IMR-90 (cell line): Measurements from ENCODE around the gene SYNE1. TPM values are rescaled to one million over a fixed set of nuclear protein-coding genes. Genes with fewer than 3 reads are reported as not detected.
A peak's percentile ranks its signal among the peaks of the same experiment; 100 is the strongest.

Source experiments
- ATAC-seq: fragments of 200-7000 bp; cut with Tn5 transposase; 2 replicates; pipeline ENCODE4 v1.9.1; 2020; ENCODE audit warnings: low read depth, mild to moderate bottlenecking, moderate library complexity
- BruUV-seq: library from RNA; stranded (reverse); fragments of 400-500 nt; replicated peaks from 2 replicates; lab custom pipeline; 2021; lab: Mats Ljungman, UMichigan
- CTCF ChIA-PET: fragments of 300-600 bp; formaldehyde crosslinking; extraction: SDS; loops from one replicate; lab custom pipeline; 2021; ENCODE audit warnings: antibody characterized with exemption; lab: Yijun Ruan, JAX
- POLR2A ChIA-PET: fragments of 300-600 bp; sonication (Branson Sonifier 250); formaldehyde crosslinking; loops from one replicate; lab custom pipeline; 2022; ENCODE audit warnings: antibody characterized with exemption; ENCODE audit not compliant: unreplicated experiment; lab: Charles Lee
- DNase-seq: peaks from one replicate; pipeline ENCODE4 v3.0.0; 2013
- H2AFZ ChIP-seq: replicated peaks from 2 replicates; pipeline ENCODE3; 2013; ENCODE audit warnings: low read length, mild to moderate bottlenecking; ENCODE audit not compliant: poor library complexity
- H2AK5ac ChIP-seq: 2 replicates; pipeline ENCODE4 v1.6.1; 2013; ENCODE audit warnings: low read depth, low read length, inconsistent platforms
- H2AK9ac ChIP-seq: replicated peaks from 2 replicates; pipeline ENCODE3; 2013; ENCODE audit warnings: mild to moderate bottlenecking, low read depth, low read length, moderate library complexity; ENCODE audit not compliant: poor library complexity
- H2BK120ac ChIP-seq: 2 replicates; pipeline ENCODE4 v1.6.1; 2013; ENCODE audit warnings: low read depth, low read length, inconsistent platforms
- H2BK15ac ChIP-seq: 3 replicates; pipeline ENCODE4 v1.6.1; 2013; ENCODE audit warnings: low read depth, low read length, inconsistent platforms
- H2BK20ac ChIP-seq: 2 replicates; pipeline ENCODE4 v1.6.1; 2013; ENCODE audit warnings: low read depth, mild to moderate bottlenecking, inconsistent platforms, low read length, moderate library complexity
- H2BK5ac ChIP-seq: 2 replicates; pipeline ENCODE4 v1.6.1; 2013; ENCODE audit warnings: mild to moderate bottlenecking, low read depth, low read length, inconsistent platforms; ENCODE audit not compliant: poor library complexity, severe bottlenecking
- H3K14ac ChIP-seq: replicated peaks from 2 replicates; pipeline ENCODE4 v1.6.1; 2013; ENCODE audit warnings: low read depth, low read length, inconsistent platforms
- H3K18ac ChIP-seq: 2 replicates; pipeline ENCODE4 v1.6.1; 2013; ENCODE audit warnings: low read depth, low read length, control low read depth
- H3K23ac ChIP-seq: 2 replicates; pipeline ENCODE4 v1.6.1; 2013; ENCODE audit warnings: low read depth, low read length, inconsistent platforms
- H3K27ac ChIP-seq: 2 replicates; pipeline ENCODE4 v1.5.1; 2013; ENCODE audit warnings: mild to moderate bottlenecking, control low read depth, low read length; ENCODE audit not compliant: insufficient read depth
- H3K27me3 ChIP-seq: 2 replicates; pipeline ENCODE4 v1.6.1; 2013; ENCODE audit warnings: low read length; ENCODE audit not compliant: control insufficient read depth, insufficient read depth
- H3K36me3 ChIP-seq: 2 replicates; pipeline ENCODE4 v1.6.1; 2013; ENCODE audit warnings: low read length, mixed read lengths; ENCODE audit not compliant: control insufficient read depth, insufficient read depth
- H3K4ac ChIP-seq: 2 replicates; pipeline ENCODE4 v1.6.1; 2013; ENCODE audit warnings: low read depth, low read length, inconsistent platforms
- H3K4me1 ChIP-seq: 2 replicates; pipeline ENCODE4 v1.6.1; 2013; ENCODE audit warnings: low read length, mixed read lengths; ENCODE audit not compliant: control insufficient read depth, insufficient read depth
- H3K4me2 ChIP-seq: 2 replicates; pipeline ENCODE4 v1.6.1; 2013; ENCODE audit warnings: low read depth, mild to moderate bottlenecking, control low read depth, low read length, moderate library complexity
- H3K4me3 ChIP-seq: 2 replicates; pipeline ENCODE4 v1.5.1; 2013; ENCODE audit warnings: low read depth, mild to moderate bottlenecking, control low read depth, low read length, moderate library complexity; ENCODE audit not compliant: insufficient read depth
- H3K56ac ChIP-seq: 2 replicates; pipeline ENCODE4 v1.6.1; 2013; ENCODE audit warnings: low read length, inconsistent platforms; ENCODE audit not compliant: insufficient read depth; ENCODE audit errors: extremely low read depth
- H3K79me1 ChIP-seq, 2 experiments: 2 replicates each; pipeline ENCODE4 v1.6.1; 2013; ENCODE audit warnings: low read length in 2 of 2, inconsistent platforms in 1 of 2, low read depth in 1 of 2
- H3K9ac ChIP-seq: 2 replicates; pipeline ENCODE4 v1.6.1; 2013; ENCODE audit warnings: low read depth, low read length, control low read depth
- H3K9me1 ChIP-seq: 2 replicates; pipeline ENCODE4 v1.6.1; 2013; ENCODE audit warnings: low read length, inconsistent platforms; ENCODE audit not compliant: insufficient read depth
- H3K9me3 ChIP-seq: 2 replicates; pipeline ENCODE4 v1.6.1; 2013; ENCODE audit warnings: low read length; ENCODE audit not compliant: control insufficient read depth, insufficient read depth
- H4K20me1 ChIP-seq: 2 replicates; pipeline ENCODE4 v1.6.1; 2013; ENCODE audit warnings: low read length, inconsistent platforms; ENCODE audit not compliant: insufficient read depth
- H4K5ac ChIP-seq: 2 replicates; pipeline ENCODE4 v1.6.1; 2013; ENCODE audit warnings: mild to moderate bottlenecking, low read depth, low read length, control low read depth
- H4K8ac ChIP-seq, 2 experiments: 2 replicates each; pipeline ENCODE4 v1.6.1; 2013; ENCODE audit warnings: low read depth in 2 of 2, low read length in 2 of 2, control low read depth in 1 of 2, inconsistent platforms in 1 of 2
- H4K91ac ChIP-seq: 2 replicates; pipeline ENCODE4 v1.6.1; 2013; ENCODE audit warnings: low read depth, low read length, inconsistent platforms; ENCODE audit not compliant: insufficient read depth
- BHLHE40 ChIP-seq: fragments of 150-350 bp; IDR thresholded peaks from 2 replicates; pipeline ENCODE4 v1.6.1; 2016; ENCODE audit warnings: mild to moderate bottlenecking, low read depth, low read length
- CHD1 ChIP-seq: IDR thresholded peaks from 2 replicates; pipeline ENCODE4 v1.6.1; 2012; ENCODE audit warnings: low read depth, low read length, improper control_type of control experiment
- FOS ChIP-seq: fragments of 150-350 bp; IDR thresholded peaks from 2 replicates; pipeline ENCODE4 v1.6.1; 2016; ENCODE audit warnings: low read depth, low read length
- MAFK ChIP-seq: IDR thresholded peaks from 2 replicates; pipeline ENCODE4 v1.6.1; 2012; ENCODE audit warnings: low read depth, low read length, improper control_type of control experiment
- MAZ ChIP-seq: IDR thresholded peaks from 2 replicates; pipeline ENCODE4 v1.6.1; 2012; ENCODE audit warnings: low read depth, mild to moderate bottlenecking, low read length, improper control_type of control experiment, moderate library complexity, borderline replicate concordance
- MXI1 ChIP-seq: IDR thresholded peaks from 2 replicates; pipeline ENCODE4 v1.6.1; 2012; ENCODE audit warnings: low read depth, mild to moderate bottlenecking, low read length, moderate library complexity, borderline replicate concordance
- NFE2L2 ChIP-seq: fragments of 150-350 bp; IDR thresholded peaks from 2 replicates; pipeline ENCODE4 v1.6.1; 2016; ENCODE audit warnings: low read depth, mild to moderate bottlenecking, low read length
- POLR2A ChIP-seq: IDR thresholded peaks from 2 replicates; pipeline ENCODE4 v1.6.1; 2012; ENCODE audit warnings: mild to moderate bottlenecking, low read depth, low read length
- RAD21 ChIP-seq: IDR thresholded peaks from 2 replicates; pipeline ENCODE4 v1.6.1; 2012; ENCODE audit warnings: low read length, improper control_type of control experiment
- RFX5 ChIP-seq: IDR thresholded peaks from 2 replicates; pipeline ENCODE4 v1.8.0; 2012; ENCODE audit warnings: low read depth, mild to moderate bottlenecking, low read length, moderate library complexity
- SMC3 ChIP-seq: fragments of 150-350 bp; IDR thresholded peaks from 2 replicates; pipeline ENCODE4 v1.6.1; 2016; ENCODE audit warnings: low read depth, mild to moderate bottlenecking, antibody characterized with exemption, low read length, moderate library complexity
- USF2 ChIP-seq: fragments of 150-350 bp; IDR thresholded peaks from 2 replicates; pipeline ENCODE4 v1.6.1; 2017; ENCODE audit warnings: mild to moderate bottlenecking, antibody characterized with exemption, low read length, low read depth
- WGBS, 2 experiments: methylation state at CpG; one replicate each; pipeline versions ENCODE4 v1.1.5 to v1.1.7; 2013; ENCODE audit warnings: missing lambda C conversion rate in 2 of 2; ENCODE audit not compliant: insufficient read length in 1 of 2; ENCODE audit errors: extremely low coverage in 2 of 2; 5-methylcytosine and 5-hydroxymethylcytosine counted together
- dilution Hi-C: fragments of 300-500 bp; cut with HindIII; formaldehyde crosslinking; loops from one replicate; pipeline ENCODE4 v1.14.3; 2018; ENCODE audit warnings: low sequenced_read_pairs; ENCODE audit not compliant: unreplicated experiment
- in situ Hi-C: fragments of 300-500 bp; cut with MboI; formaldehyde crosslinking; loops from 3 replicates; pipeline ENCODE4 v1.14.3; 2019; ENCODE audit warnings: low sequenced_read_pairs, inconsistent platforms, mixed read lengths
- intact Hi-C: fragments of 100-400 bp; cut with micrococcal nuclease; formaldehyde crosslinking; loops from 2 replicates; pipeline ENCODE4 v1.10.0; 2022
- polyA plus RNA-seq, 3 experiments: library from polyadenylated mRNA; depleted of rRNA; stranded (reverse); fragments of >200 nt; gene quantifications; 2 replicates each; pipeline ENCODE4 v1.2.3, GENCODE V29; 2012; ENCODE audit warnings: low replicate concordance in 1 of 3
- total RNA-seq: library from RNA; depleted of rRNA; stranded (reverse); fragments of >200 nt; gene quantifications from 2 replicates; pipeline ENCODE4 v1.2.3, GENCODE V29; 2012
- TF ChIP-seq, protein P1 (sequence below): conservative IDR thresholded peaks from 2 replicates; pipeline ENCODE4 v1.5.1; 2012; ENCODE audit warnings: mild to moderate bottlenecking, low read depth, low read length, improper control_type of control experiment
- TF ChIP-seq, protein P2 (sequence below): fragments of 150-350 bp; IDR thresholded peaks from 2 replicates; pipeline ENCODE4 v1.6.1; 2016; ENCODE audit warnings: low read depth, mild to moderate bottlenecking, low read length, moderate library complexity, borderline replicate concordance

The SYNE1 gene
- total and polyA plus RNA-seq, 2 of the 4 experiments (the other 2 are of a cell fraction): 34.1 to 159 TPM

- Histone ChIP-seq H3K56ac (no peak overlapping the region), H3K14ac (no peak overlapping the region), H3K4ac (no peak overlapping the region), H2BK20ac (no peak overlapping the region), H2AFZ (no peak overlapping the region), H2BK5ac (no peak overlapping the region), H2BK15ac (no peak overlapping the region), H3K9me1 (no peaks in the 10 kb centered on the region; the same call in 1 of the 2 replicates), H4K91ac (no peak overlapping the region), H3K4me2 (no peak overlapping the region), H3K23ac (no peak overlapping the region), H3K79me1 (no peaks in the 10 kb centered on the region; a peak in 1 of 4 replicates), H4K8ac (no peak overlapping the region), H3K9me3 (no peaks in the 10 kb centered on the region), H3K27me3 (no peaks in the 10 kb centered on the region), H3K4me3 (no peak overlapping the region), H2AK9ac (no peak overlapping the region), H3K4me1 (peaks cover 7% of the 10 kb centered on the region), H3K27ac (peak overlapping the region; percentile 43; the same call in 1 of the 2 replicates), H4K5ac (no peak overlapping the region), H3K9ac (no peak overlapping the region), H2BK120ac (no peak overlapping the region), H4K20me1 (no peaks in the 10 kb centered on the region), H2AK5ac (no peak overlapping the region), H3K18ac (no peak overlapping the region), H3K36me3 (no peaks in the 10 kb centered on the region)
- ChIA-PET POLR2A (no interaction called here), CTCF (interaction anchor here (1.2 to 1.8 kb wide), 2 partner anchors 20 to 68 kb away, joined by 6 read pairs; no protein-coding TSS in a partner anchor)
- TF ChIP-seq POLR2A (no peak), MXI1 (no peak), MAFK (no peak), MAZ (no peak), FOS (no peak), CHD1 (no peak), BHLHE40 (no peak), SMC3 (no peak), USF2 (no peak), NFE2L2 (no peak), RAD21 (no peak), RFX5 (no peak)
- TF ChIP-seq, protein P1, sequence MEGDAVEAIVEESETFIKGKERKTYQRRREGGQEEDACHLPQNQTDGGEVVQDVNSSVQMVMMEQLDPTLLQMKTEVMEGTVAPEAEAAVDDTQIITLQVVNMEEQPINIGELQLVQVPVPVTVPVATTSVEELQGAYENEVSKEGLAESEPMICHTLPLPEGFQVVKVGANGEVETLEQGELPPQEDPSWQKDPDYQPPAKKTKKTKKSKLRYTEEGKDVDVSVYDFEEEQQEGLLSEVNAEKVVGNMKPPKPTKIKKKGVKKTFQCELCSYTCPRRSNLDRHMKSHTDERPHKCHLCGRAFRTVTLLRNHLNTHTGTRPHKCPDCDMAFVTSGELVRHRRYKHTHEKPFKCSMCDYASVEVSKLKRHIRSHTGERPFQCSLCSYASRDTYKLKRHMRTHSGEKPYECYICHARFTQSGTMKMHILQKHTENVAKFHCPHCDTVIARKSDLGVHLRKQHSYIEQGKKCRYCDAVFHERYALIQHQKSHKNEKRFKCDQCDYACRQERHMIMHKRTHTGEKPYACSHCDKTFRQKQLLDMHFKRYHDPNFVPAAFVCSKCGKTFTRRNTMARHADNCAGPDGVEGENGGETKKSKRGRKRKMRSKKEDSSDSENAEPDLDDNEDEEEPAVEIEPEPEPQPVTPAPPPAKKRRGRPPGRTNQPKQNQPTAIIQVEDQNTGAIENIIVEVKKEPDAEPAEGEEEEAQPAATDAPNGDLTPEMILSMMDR: no peak
- TF ChIP-seq, protein P2, sequence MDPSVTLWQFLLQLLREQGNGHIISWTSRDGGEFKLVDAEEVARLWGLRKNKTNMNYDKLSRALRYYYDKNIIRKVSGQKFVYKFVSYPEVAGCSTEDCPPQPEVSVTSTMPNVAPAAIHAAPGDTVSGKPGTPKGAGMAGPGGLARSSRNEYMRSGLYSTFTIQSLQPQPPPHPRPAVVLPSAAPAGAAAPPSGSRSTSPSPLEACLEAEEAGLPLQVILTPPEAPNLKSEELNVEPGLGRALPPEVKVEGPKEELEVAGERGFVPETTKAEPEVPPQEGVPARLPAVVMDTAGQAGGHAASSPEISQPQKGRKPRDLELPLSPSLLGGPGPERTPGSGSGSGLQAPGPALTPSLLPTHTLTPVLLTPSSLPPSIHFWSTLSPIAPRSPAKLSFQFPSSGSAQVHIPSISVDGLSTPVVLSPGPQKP: no peak
- ATAC-seq (no peak; the same call in 1 of the 2 replicates), DNase-seq (no peak)
- dilution Hi-C loops (no loop called here), intact Hi-C loops (no loop called here), in situ Hi-C loops (no loop called here)
- BruUV-seq: no TSS peak
- WGBS, 2 experiments: 80% methylated on average over 1 of the region's 2 CpGs; no CpG with 5 or more reads in 1 of the 2 experiments
Observed at GRCh38 chr6:152575161-152575560, 62.0 kb downstream of the SYNE1 start.
